Measurements from ENCODE around the gene SOWAHA. TPM values are rescaled to one million over a fixed set of nuclear protein-coding genes. Genes with fewer than 3 reads are reported as not detected.

Gene SOWAHA
- total RNA-seq, 1 donor from 2014 or later: 0.21 TPM

- TF ChIP-seq CTCF (IDR thresholded peaks at IDR 0.05; ENCODE audit: insufficient read depth, low read length, poor library complexity, severe bottlenecking): no peak
- Histone ChIP-seq H3K36me3 (ENCODE audit: control insufficient read depth, insufficient read depth, low read length) (no peaks in the 10 kb centered on the region), H3K4me3 (ENCODE audit: low read depth, low read length) (no peak overlapping the region), H3K27me3 (ENCODE audit: control insufficient read depth, insufficient read depth, low read length) (no peaks in the 10 kb centered on the region)
- no peak for DNase-seq (ENCODE audit: low read depth)
Measured at GRCh38 chr5:132772291-132773070, 40.6 kb upstream of the SOWAHA start.

GRCh38 chr5:132773114-132773513, 40.0 kb upstream of the SOWAHA start:
- Histone ChIP-seq H3K27me3 (ENCODE audit: control insufficient read depth, insufficient read depth, low read length) (no peaks in the 10 kb centered on the region), H3K36me3 (ENCODE audit: control insufficient read depth, insufficient read depth, low read length) (no peaks in the 10 kb centered on the region), H3K4me3 (ENCODE audit: low read depth, low read length) (no peak overlapping the region)
- DNase-seq (ENCODE audit: low read depth): no peak
- TF ChIP-seq CTCF (IDR thresholded peaks at IDR 0.05; ENCODE audit: insufficient read depth, low read length, poor library complexity, severe bottlenecking): no peak

GRCh38 chr5:132773601-132774355, 39.3 kb upstream of the SOWAHA start:
- no peaks in the 10 kb centered on the region for H3K27me3 ChIP-seq (ENCODE audit: control insufficient read depth, insufficient read depth, low read length)
- DNase-seq (ENCODE audit: low read depth): no peak
- no peak overlapping the region for H3K4me3 ChIP-seq (ENCODE audit: low read depth, low read length)
- no peaks in the 10 kb centered on the region for H3K36me3 ChIP-seq (ENCODE audit: control insufficient read depth, insufficient read depth, low read length)
- no peak for TF ChIP-seq CTCF (IDR thresholded peaks at IDR 0.05; ENCODE audit: insufficient read depth, low read length, poor library complexity, severe bottlenecking)

- DNase-seq (ENCODE audit: low read depth): no peak
- no peaks in the 10 kb centered on the region for H3K27me3 ChIP-seq (ENCODE audit: control insufficient read depth, insufficient read depth, low read length)
- TF ChIP-seq CTCF (IDR thresholded peaks at IDR 0.05; ENCODE audit: insufficient read depth, low read length, poor library complexity, severe bottlenecking): no peak
- no peaks in the 10 kb centered on the region for H3K36me3 ChIP-seq (ENCODE audit: control insufficient read depth, insufficient read depth, low read length)
- H3K4me3 ChIP-seq (ENCODE audit: low read depth, low read length): no peak overlapping the region
Measured at GRCh38 chr5:132774406-132774805, 38.7 kb upstream of the SOWAHA start.

- TF ChIP-seq CTCF (IDR thresholded peaks at IDR 0.05; ENCODE audit: insufficient read depth, low read length, poor library complexity, severe bottlenecking): no peak
- no peak overlapping the region for H3K4me3 ChIP-seq (ENCODE audit: low read depth, low read length)
- no peak for DNase-seq (ENCODE audit: low read depth)
- no peaks in the 10 kb centered on the region for H3K27me3 ChIP-seq (ENCODE audit: control insufficient read depth, insufficient read depth, low read length)
- no peaks in the 10 kb centered on the region for H3K36me3 ChIP-seq (ENCODE audit: control insufficient read depth, insufficient read depth, low read length)
Measured at GRCh38 chr5:132774896-132775295, 38.2 kb upstream of the SOWAHA start.

All from kidney epithelial cell (primary cell).